Measurements from ENCODE around the gene ZCCHC14. TPM values are rescaled to one million over a fixed set of nuclear protein-coding genes. Genes with fewer than 3 reads are reported as not detected.

Gene ZCCHC14
- total RNA-seq, 1 experiment from 2014 or later = 37.8 TPM

DNA sequence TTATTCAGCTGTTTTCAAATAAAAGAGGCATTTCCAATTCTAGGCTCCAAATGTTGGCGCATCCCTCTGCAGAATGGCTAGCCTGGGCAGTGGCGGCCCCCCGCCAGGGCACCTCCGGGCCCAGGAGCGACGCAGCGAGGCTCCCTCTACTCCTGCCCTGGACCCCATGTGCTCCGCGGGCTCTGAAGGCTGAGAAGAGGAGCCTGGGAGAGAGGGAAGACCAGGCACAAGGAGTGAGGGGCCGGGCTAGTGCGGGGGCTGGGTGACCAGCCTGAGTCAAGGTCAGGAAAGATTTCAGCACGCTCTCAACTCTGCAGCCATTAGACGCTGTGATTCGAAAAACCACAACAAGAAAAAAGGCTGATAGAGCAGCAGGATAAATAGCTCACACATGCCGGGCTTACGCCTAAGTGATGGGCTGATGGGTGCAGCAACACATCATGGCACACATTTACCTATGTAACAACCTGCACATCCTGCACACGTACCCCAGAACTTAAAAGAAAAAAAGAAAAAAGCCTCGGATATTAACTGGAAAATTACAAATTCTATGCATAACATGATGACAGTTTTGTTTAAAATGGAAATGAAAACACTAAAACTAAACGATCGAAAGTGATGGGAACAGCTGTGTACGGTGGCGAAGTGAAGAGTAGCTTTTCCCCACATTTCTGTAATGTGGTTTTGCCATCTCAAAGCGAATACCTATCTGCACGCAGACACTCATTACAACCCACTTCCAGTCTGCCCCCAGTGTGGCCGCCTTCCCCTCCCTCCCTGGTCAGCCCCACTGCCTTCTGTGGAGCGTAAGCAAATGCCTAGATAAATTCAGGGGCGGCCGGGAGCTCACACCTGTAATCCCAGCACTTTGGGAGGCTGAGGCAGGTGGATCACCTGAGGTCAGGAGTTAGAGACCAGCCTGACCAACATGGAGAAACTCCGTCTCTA, 56.3 kb downstream of the ZCCHC14 start (continued):
- TF ChIP-seq TCF7L2 (IDR thresholded peaks at IDR 0.05; ENCODE audit: borderline replicate concordance, extremely low read depth, insufficient read depth, insufficient read length) (no peak), FOSL1 (IDR thresholded peaks at IDR 0.05; ENCODE audit: low read depth) (no peak), POLR2A (IDR thresholded peaks at IDR 0.05; ENCODE audit: borderline replicate concordance, extremely low read depth, insufficient read depth, insufficient read length) (no peak), ZNF274 (IDR thresholded peaks at IDR 0.05; ENCODE audit: low read depth, low read length) (no peak), CEBPB (IDR thresholded peaks at IDR 0.05; ENCODE audit: low read depth) (no peak), EGR1 (IDR thresholded peaks at IDR 0.05; ENCODE audit: low read depth) (no peak), CBX3 (IDR thresholded peaks at IDR 0.05; ENCODE audit: low read depth) (no peak), EZH2 (IDR thresholded peaks at IDR 0.05) (no peak), SRF (IDR thresholded peaks at IDR 0.05; ENCODE audit: low read depth) (no peak)

DNA sequence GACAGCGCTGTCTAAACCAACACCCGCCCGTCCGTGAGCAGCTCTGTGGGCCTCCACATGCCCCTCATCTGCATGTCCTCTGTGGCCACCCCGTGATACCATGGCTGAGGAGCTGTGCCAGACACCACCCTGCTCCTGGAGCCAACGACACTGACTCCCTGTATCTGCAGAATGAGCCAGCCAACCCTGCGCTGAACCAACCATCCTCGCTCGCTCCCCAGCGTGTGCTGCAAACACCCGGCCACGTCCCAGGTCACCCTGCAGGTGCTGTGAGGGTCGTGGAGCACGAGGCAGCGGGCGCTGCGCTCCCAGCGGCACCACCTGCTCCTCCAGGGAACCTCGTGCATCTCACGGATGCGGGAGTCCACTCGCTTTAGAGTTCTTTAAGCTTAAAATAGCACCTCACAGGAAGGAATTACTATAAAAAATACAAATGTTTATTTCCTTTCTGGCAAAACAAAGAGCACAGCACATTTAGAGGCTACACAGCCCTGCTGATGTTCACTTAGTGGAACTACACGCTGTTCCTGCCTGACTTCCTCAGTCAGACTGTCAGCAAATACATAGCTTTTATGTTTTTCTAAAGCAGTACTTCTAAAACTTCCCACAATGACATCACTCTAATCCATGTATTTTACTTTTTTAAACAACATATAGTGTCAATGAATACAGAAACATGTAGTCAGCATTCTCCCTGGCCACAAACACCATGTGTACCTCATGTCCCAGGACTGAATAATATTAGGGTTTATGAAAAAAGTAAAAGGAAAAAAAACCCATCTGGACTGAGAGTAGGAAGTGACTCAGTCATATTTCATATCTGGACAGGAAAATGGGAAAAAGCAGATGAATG, 57.2 kb downstream of the ZCCHC14 start:
- H3K27me3 ChIP-seq (ENCODE audit: insufficient read depth, low read length) = no peaks in the 10 kb centered on the region
- H3K27ac ChIP-seq (ENCODE audit: low read depth, low read length) = no peak overlapping the region
- no peaks in the 10 kb centered on the region for H3K4me1 ChIP-seq (ENCODE audit: control insufficient read depth in 1 of 2, insufficient read depth in 2 of 2, low read length in 2 of 2)
- H3K4me2 ChIP-seq (ENCODE audit: low read length) = no peak overlapping the region
- ATAC-seq (no peak), DNase-seq (ENCODE audit: low read depth, low spot score) (no peak)
- ChIA-PET POLR2A (no interaction called here), CTCF (interaction anchor here (1.5 kb wide), 1 partner anchor 138 kb away, joined by 3 read pairs; no protein-coding TSS in a partner anchor), RAD21 (ENCODE audit: low non-redundant PET in 1 of 2, low total read pairs in 2 of 2, uncharacterized antibody in 2 of 2, unreplicated experiment in 2 of 2) (no interaction called here)
- intact Hi-C loops (cut with micrococcal nuclease) = no loop called here
- no peak overlapping the region for H2AFZ ChIP-seq (ENCODE audit: low read depth, low read length, poor library complexity, severe bottlenecking)
- H3K9me3 ChIP-seq (ENCODE audit: control insufficient read depth in 1 of 2, insufficient read depth in 1 of 2, low read depth in 1 of 2, low read length in 2 of 2) = no peaks in the 10 kb centered on the region
- no peaks in the 10 kb centered on the region for H3K9me2 ChIP-seq (ENCODE audit: insufficient read depth)
- H3K79me2 ChIP-seq (ENCODE audit: insufficient read depth, low read length) = peaks cover 31% of the 10 kb centered on the region
- no TSS peak for BruUV-seq (replicated peaks)
- H3K9ac ChIP-seq (ENCODE audit: low read length) = no peak overlapping the region
- peaks cover 4% of the 10 kb centered on the region; the same call in 1 of the 2 replicates for H4K20me1 ChIP-seq (ENCODE audit: insufficient read depth)
- peaks cover 3 to 4% of the 10 kb centered on the region in 2 experiments; a peak in 2 of 4 replicates for H3K36me3 ChIP-seq (ENCODE audit: control insufficient read depth in 1 of 2, insufficient read depth in 2 of 2, low read length in 2 of 2)
- H3K4me3 ChIP-seq (replicated peaks in 1 of 2; ENCODE audit: low read depth in 1 of 2, low read length in 2 of 2) = no peak overlapping the region
- TF ChIP-seq JUND (IDR thresholded peaks at IDR 0.05) (no peak), ATF3 (IDR thresholded peaks at IDR 0.05) (no peak), EZH2phosphoT487 (IDR thresholded peaks at IDR 0.05; ENCODE audit: borderline replicate concordance) (no peak), SP1 (IDR thresholded peaks at IDR 0.05; ENCODE audit: low read depth) (no peak), RAD21 (IDR thresholded peaks at IDR 0.05; ENCODE audit: low read depth) (no peak), SRF (IDR thresholded peaks at IDR 0.05; ENCODE audit: low read depth) (no peak), ELF1 (IDR thresholded peaks at IDR 0.05; ENCODE audit: borderline replicate concordance, low read depth) (no peak), CBX3 (IDR thresholded peaks at IDR 0.05; ENCODE audit: low read depth) (no peak), FOSL1 (IDR thresholded peaks at IDR 0.05; ENCODE audit: low read depth) (no peak), REST (IDR thresholded peaks at IDR 0.05; ENCODE audit: low read depth) (no peak), YY1 (IDR thresholded peaks at IDR 0.05; ENCODE audit: extremely low read depth, insufficient replicate concordance, low read depth, low read length) (no peak)
- TF ChIP-seq, protein P1, sequence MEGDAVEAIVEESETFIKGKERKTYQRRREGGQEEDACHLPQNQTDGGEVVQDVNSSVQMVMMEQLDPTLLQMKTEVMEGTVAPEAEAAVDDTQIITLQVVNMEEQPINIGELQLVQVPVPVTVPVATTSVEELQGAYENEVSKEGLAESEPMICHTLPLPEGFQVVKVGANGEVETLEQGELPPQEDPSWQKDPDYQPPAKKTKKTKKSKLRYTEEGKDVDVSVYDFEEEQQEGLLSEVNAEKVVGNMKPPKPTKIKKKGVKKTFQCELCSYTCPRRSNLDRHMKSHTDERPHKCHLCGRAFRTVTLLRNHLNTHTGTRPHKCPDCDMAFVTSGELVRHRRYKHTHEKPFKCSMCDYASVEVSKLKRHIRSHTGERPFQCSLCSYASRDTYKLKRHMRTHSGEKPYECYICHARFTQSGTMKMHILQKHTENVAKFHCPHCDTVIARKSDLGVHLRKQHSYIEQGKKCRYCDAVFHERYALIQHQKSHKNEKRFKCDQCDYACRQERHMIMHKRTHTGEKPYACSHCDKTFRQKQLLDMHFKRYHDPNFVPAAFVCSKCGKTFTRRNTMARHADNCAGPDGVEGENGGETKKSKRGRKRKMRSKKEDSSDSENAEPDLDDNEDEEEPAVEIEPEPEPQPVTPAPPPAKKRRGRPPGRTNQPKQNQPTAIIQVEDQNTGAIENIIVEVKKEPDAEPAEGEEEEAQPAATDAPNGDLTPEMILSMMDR (IDR thresholded peaks at IDR 0.05 in 2 of 3, conservative IDR thresholded peaks at IDR 0.05 in 1 of 3; ENCODE audit: borderline replicate concordance in 1 of 3, insufficient read depth in 1 of 3, low read depth in 2 of 3, low read length in 2 of 3) = no peak

Measured in HCT116 (cell line).